HepG2 (cell line): ENCODE data around the gene CEP104. TPM values are rescaled to one million over a fixed set of nuclear protein-coding genes. Genes with fewer than 3 reads are reported as not detected.

ENCODE experiments used
- GATAD1 ChIP-seq: IDR thresholded peaks from 2 replicates; pipeline ENCODE4 v1.6.1; 2016; ENCODE audit warnings: missing genetic modification reagents, missing compliant biosample characterization
- HIC2 ChIP-seq: sonication (generic); formaldehyde crosslinking; IDR thresholded peaks from 2 replicates; pipeline ENCODE4 v1.9.0; 2022; ENCODE audit warnings: low read depth, missing genetic modification reagents
- JDP2 ChIP-seq: sonication (generic); formaldehyde crosslinking; IDR thresholded peaks from 2 replicates; pipeline ENCODE4 v1.8.1; 2022; ENCODE audit warnings: missing genetic modification reagents, borderline replicate concordance
- NFKBIZ ChIP-seq: IDR thresholded peaks from 2 replicates; pipeline ENCODE4 v1.6.1; 2018; ENCODE audit warnings: missing genetic modification reagents, missing compliant biosample characterization
- PRDM15 ChIP-seq: sonication (generic); formaldehyde crosslinking; IDR thresholded peaks from 2 replicates; pipeline ENCODE4 v1.4.0; 2020; ENCODE audit warnings: missing genetic modification reagents
- SRSF9 ChIP-seq: fragments of 200-400 bp; formaldehyde crosslinking; IDR thresholded peaks from 2 replicates; pipeline ENCODE4 v1.6.1; 2018; ENCODE audit warnings: borderline replicate concordance, mild to moderate bottlenecking, low read depth, low read length; ENCODE audit not compliant: insufficient read depth, poor library complexity, severe bottlenecking
- TBX3 ChIP-seq: fragments of 450-650 bp; IDR thresholded peaks from 2 replicates; pipeline ENCODE4 v1.6.1; 2017; ENCODE audit warnings: antibody characterized with exemption, mild to moderate bottlenecking, inconsistent platforms, borderline replicate concordance
- THYN1 ChIP-seq: sonication (generic); formaldehyde crosslinking; IDR thresholded peaks from 2 replicates; pipeline ENCODE4 v1.8.1; 2023; ENCODE audit warnings: low read depth, mild to moderate bottlenecking, moderate library complexity, missing genetic modification reagents, borderline replicate concordance
- ZFP90 ChIP-seq: sonication (generic); formaldehyde crosslinking; IDR thresholded peaks from 2 replicates; pipeline ENCODE4 v1.8.0; 2022; ENCODE audit warnings: missing genetic modification reagents, mild to moderate bottlenecking, inconsistent platforms, borderline replicate concordance
- ZNF407 ChIP-seq: sonication (generic); formaldehyde crosslinking; IDR thresholded peaks from one replicate; pipeline ENCODE4 v1.5.1; 2020; ENCODE audit warnings: mild to moderate bottlenecking, missing genetic modification reagents; ENCODE audit errors: not compliant biosample characterization
- ZNF674 ChIP-seq: sonication (generic); formaldehyde crosslinking; IDR thresholded peaks from 2 replicates; pipeline ENCODE4 v1.5.0; 2020; ENCODE audit warnings: low read depth, mild to moderate bottlenecking, missing genetic modification reagents
- polyA plus RNA-seq, 8 experiments: library from polyadenylated mRNA; depleted of rRNA in 3 of 8; stranded (reverse) in 7 of 8; unstranded in 1 of 8; fragments of >200 nt; fragmentation: Illumina TruSeq in 4 of 8; extraction: Trizol in 4 of 8; gene quantifications; 2 replicates each; pipeline versions ENCODE4 v1.2.1 to v1.2.3, GENCODE V29; 2011 to 2016; ENCODE audit warnings: low read depth in 4 of 8, missing spikeins in 1 of 8, mixed read lengths in 1 of 8; ENCODE audit not compliant: insufficient read depth in 1 of 8
- total RNA-seq, 5 experiments: library from RNA; depleted of rRNA; stranded (reverse); fragments of >200 nt; fragmentation: Illumina TruSeq; extraction: Trizol; gene quantifications; 2 replicates each; pipeline ENCODE4 v1.2.3, GENCODE V29; 2016; ENCODE audit warnings: low read depth in 1 of 5

Gene CEP104
- total and polyA plus RNA-seq, 2 of the 13 experiments (the other 11 are each of a cell fraction or from before 2014, with no cell fraction given), result 20.4 to 30.1 TPM

- TF ChIP-seq THYN1 (CRISPR knock-in tag) (no peak), JDP2 (CRISPR knock-in tag) (no peak; the same call in 1 of the 2 replicates), PRDM15 (CRISPR knock-in tag) (0 out of 2 replicates have a peak, but pooled peaks have one; percentile 4), TBX3 (no peak), SRSF9 (no peak), NFKBIZ (CRISPR knock-in tag) (no peak), ZNF674 (CRISPR knock-in tag) (0 out of 2 replicates have a peak, but pooled peaks have one; percentile 49), ZNF407 (CRISPR knock-in tag) (peak; percentile 66), HIC2 (CRISPR knock-in tag) (0 out of 2 replicates have a peak, but pooled peaks have one; percentile 25), ZFP90 (CRISPR knock-in tag) (0 out of 2 replicates have a peak, but pooled peaks have one; percentile 52), GATAD1 (CRISPR knock-in tag) (no peak)
Observed at GRCh38 chr1:3772715-3773571, 84.1 kb downstream of the CEP104 start, which contains the start of gene SMIM1 (continued).
